Stimulated activated CD8-positive, alpha-beta memory T cell treated with anti-CD3 and anti-CD28 coated beads, Interleukin-12 subunit alpha, Interleukin-12 subunit beta, amount 100 ng/mL, for 24 hours (primary cell): ENCODE measurements around the gene FYN.

Experiments used
- DNase-seq: peaks from one replicate; pipeline ENCODE4 v3.0.0-alpha.2; 2020; ENCODE audit errors: extremely low read depth

FYN gene

DNA sequence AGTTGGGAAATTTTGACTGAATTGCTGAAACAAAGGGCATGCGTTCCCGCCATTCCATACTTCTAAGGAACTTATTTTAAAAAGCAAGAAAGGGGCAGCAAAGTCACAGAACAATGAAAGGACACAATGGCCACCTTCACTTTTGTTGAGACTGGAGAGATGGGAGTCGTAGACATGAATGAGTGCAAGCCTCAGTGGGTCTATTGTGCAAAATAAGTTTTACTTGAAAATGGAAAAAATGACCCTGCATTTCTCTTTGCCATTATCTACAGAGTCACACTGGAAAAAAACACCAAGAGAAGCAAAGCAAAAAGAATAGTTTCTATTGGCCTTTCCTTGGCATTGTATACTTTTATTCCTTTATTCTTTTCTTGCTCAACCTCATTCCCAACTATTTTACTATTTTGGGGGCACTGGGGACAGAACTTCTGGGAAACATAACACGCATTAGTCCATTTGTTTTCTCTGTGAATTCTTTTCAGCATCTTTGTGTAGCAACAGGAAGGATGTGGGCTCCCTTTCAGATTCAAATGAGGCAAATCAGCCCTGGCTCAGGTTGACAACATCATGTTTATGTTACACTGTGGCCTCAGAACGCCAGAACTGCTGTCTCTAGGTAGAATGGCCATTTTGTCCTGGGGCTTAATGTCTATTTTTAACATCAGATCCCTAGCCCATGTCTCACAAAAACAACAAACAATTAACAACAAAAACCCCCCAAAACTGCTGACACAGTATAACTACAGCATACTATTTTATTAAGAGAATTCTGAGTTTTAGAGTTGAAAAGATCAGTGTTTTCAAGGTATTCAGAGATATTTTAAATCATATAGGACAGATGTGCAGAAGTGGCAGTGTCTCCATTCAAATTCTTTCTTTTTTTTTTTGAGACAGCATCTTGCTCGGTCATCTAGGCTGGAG, 122.2 kb downstream of the FYN start:
- no peak for DNase-seq

- DNase-seq: no peak
These were observed 123.1 kb downstream of the FYN start for GRCh38 chr6:111750153-111750552.

GRCh38 chr6:111748231-111748647, 125.0 kb downstream of the FYN start:
- DNase-seq: no peak

GRCh38 chr6:111747829-111748228, 125.4 kb downstream of the FYN start:
- DNase-seq: no peak

DNA sequence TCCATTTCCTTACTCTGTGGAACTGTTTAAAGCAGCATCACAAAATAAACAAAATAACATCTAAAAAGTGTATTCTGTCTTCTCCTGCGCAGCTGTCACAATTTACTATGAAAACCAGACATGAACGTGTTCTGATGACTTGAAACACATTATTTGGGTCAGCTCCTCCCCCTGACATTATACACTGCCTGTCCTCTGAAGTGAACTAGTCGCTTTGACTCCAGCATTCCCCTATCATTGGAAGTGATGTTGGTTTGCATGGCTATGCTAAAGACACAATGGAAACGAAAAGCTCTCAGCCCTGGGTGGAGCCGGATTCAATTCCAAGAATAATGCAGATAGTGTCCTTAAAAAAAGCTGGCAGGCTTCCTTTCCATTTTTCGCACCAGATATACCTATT, 125.9 kb downstream of the FYN start:
- DNase-seq: no peak

DNA sequence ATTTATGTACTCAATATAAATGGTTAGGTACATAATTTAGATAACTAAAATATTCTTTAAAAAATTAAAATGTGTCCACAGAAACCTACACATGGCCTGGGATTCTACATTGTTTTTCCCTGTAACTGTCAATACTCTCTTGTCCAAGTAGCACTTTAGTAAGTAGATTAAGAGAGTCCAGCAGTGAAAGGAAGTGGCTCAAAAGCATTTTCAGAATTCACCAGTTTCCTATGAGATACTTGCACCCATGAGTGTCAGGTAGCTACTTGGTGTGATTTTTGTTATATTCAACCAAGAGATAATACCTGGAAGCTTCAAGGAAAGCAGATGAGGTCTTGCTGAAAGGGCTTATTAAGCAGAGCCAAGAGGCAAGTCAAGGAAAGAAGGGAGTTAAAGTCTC, 126.3 kb downstream of the FYN start:
- no peak for DNase-seq

DNA sequence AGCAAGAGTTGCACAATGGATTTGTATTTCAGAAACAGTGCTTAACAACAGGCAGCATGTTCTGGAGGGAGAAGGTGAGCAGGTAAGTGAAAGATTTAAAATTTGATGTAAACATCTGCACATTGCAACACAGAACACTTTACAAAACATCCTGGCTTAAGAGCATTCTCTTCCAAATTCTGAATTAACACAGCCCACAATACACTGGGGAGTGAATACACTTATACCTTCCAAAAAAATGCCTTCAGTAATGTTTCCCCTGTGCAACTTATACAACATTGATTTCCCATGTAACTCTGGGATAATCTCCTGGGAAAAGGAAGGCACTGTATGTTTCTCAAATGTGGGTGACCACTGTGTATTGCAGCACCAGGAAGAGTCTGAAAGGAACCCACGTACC, 127.6 kb downstream of the FYN start:
- no peak for DNase-seq

DNA sequence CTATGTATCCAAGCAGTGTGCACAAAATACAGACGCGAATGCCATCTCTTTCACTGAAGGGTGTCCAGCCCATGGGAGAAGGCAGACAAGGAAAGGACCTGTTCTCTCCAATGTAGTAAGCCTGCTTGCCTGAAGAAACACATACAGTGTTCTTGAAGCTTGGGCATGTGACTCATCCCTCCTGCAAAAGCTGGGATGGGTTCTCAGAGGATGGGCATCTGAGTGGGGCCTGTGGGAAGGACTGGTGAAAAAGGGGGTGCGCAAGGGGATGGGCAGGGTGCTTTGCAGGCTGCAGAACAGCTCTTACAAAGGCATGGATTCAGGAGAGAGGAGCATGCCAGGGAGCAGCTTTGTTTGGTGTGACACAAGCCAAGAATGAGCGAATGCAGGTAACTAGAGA, 128.1 kb downstream of the FYN start:
- DNase-seq: no peak

DNA sequence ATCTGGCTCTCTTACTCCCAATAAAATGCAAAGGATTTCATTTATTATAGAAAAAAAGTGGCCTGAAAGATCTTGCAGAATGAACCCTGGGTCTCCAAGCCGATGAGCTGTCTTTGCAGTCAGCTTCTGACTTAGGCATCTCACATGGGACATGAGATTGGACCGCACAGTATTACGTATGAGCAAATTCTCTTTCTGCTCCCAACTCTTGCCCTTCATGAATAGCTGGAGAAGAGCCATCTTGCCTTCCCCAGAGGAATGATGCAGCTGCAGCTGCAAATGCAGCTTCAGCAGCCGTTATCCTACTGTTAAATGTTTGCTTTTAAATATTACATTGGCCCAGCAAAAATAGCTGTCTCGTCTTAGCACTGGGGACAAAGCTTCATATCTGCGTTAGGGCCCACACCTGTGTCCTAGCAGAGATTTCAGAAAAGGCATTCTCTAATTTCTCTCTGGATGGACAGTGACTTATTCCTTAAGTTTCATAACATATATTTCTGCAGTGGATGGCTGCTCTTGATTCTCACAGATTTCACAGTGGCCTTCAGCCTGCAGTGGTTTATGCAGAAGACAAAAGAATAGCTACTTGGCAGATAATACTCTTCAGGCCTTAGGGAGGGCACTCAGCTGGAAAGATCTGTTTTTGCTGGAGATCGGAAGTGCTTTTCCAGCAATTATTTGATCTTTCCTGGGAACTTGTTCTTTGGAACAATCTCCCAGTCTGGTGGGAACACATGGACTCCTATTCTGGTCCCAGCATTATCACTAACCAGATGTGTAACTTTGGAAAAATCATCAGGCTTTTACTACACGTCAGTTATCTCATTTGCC, 129.2 kb downstream of the FYN start:
- no peak for DNase-seq

- no peak for DNase-seq
These were observed 129.9 kb downstream of the FYN start for GRCh38 chr6:111743360-111743759.

- no peak for DNase-seq
These were observed 131.9 kb downstream of the FYN start for GRCh38 chr6:111741177-111741952.

GRCh38 chr6:111740506-111740905, 132.7 kb downstream of the FYN start:
- no peak for DNase-seq

- DNase-seq: no peak
These were observed 134.0 kb downstream of the FYN start for GRCh38 chr6:111739257-111739696.

DNA sequence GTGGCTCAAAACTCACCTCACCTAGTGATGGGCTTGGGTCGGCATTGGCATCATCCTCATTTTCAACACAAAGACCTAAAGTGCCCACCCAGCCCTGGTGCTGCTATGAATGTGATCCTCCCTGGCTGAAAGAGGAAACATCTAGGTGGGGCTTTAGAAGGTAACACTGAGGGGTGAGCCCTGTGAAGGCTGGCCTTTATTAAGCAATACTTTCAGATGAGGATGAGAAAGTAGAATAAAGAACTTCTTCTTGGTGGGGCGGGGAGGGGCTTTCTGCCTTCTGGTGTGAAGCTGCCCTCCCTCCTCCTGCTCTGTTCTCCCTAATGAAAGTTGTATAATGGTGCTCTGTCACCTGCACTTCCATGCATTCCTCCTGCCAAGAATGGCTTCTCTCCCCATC, 134.6 kb downstream of the FYN start:
- no peak for DNase-seq

DNA sequence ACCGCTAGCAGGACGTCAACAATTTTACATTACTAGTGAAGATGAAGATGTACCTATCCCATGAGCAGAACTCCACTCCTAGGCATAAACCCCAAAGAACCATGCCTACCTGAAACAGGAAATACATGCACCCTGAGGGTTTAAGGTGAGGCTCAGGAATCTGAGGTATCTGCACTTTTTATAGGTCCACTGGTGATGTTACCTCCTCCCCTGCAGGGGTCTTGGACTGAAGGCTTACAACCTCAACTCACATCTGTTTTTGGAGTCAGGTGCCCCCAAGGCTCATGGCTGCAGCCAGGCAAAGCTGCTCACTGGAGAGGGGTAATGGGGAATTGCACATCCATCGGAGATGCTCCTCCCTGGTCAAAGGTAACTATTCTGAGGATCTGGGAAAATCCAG, 135.1 kb downstream of the FYN start:
- DNase-seq: no peak

- DNase-seq: no peak
These were observed 136.2 kb downstream of the FYN start for GRCh38 chr6:111737065-111737521.

DNA sequence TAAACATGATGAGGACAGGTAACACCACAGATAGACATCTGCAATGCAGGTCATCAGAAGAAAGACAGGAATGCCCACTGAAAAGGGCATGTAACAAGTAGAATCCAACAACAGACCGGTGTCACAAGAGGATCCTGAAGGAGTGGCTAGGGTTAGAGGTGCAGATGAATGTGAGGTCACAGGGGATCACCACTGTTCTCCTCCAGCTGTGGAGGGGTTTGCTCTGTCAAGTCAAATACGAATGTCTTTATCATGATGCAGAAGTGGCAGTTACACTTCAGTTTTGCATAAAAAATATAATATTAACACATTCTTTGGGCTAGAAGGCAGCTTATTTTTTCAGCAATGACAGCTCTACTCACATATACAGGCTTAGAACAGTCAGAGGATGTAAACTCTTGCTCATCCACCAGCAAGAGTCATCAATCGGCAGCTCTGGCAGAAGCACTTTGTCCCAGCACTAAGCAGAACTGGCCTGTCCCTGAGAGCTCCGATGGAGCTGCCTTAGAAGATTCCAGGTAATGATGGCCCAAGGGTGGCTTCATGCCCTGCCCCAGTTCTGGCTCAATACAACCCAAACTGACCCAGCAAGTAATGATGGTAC, 137.1 kb downstream of the FYN start:
- DNase-seq: no peak

- no peak for DNase-seq
These were observed 138.9 kb downstream of the FYN start for GRCh38 chr6:111734068-111735061.

- no peak for DNase-seq
These were observed 140.9 kb downstream of the FYN start for GRCh38 chr6:111732390-111732789.
